Cerebellar nuclear complex (tissue), 1 donor: ENCODE measurements around the gene MYO3B.
"Not testable (repeated sequence)": the region's sequence is repeated elsewhere in the genome, so short reads cannot be mapped to it uniquely, and the experiment has no call there.

Experiments used
- DNase-seq, 2 experiments: peaks; one replicate each; lab custom pipeline; 2025; lab: John Stamatoyannopoulos, UW

MYO3B gene

DNA sequence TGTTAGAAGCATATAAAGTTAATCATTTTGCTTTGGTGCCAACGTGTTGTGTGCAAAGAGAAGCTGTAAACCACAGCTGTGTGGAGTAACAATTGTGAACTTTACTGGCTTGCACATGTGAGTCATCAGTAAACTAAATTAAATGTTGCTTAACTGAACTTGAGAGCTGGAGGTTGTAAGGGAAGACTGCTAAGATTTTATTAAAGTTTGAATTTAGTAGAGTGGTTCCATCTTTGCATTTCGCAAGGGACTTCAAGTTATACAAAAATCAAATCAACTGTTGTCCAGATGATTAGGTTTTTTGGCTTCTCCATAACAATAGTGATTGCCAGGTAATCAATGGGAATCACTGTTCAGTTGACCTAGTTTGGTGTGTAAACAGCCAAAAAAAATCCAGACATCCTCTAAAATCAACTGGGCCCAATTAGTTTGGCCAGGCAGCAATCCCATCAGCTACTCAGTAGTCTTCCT, 247.4 kb downstream of the MYO3B start:
- DNase-seq, result no peak

DNA sequence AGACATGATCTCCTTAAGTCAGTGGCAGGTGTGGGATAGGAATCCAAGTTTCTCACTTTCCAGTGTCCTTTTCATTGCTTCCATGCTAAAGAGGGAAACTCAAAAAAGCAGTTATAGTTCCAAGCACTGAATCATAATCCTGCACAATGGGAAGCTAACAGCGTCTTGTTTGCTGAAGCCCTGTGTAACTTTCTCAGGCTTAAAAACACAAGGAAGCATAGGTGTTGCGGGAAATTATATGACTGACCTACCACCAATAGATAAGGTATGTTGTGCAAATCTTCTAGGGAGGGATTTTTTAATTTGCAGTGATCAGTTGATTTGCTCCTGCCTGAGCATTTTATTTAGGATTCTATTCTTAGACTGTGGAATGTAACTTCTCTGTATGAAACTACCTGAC, 250.9 kb downstream of the MYO3B start:
- no peak for DNase-seq

DNA sequence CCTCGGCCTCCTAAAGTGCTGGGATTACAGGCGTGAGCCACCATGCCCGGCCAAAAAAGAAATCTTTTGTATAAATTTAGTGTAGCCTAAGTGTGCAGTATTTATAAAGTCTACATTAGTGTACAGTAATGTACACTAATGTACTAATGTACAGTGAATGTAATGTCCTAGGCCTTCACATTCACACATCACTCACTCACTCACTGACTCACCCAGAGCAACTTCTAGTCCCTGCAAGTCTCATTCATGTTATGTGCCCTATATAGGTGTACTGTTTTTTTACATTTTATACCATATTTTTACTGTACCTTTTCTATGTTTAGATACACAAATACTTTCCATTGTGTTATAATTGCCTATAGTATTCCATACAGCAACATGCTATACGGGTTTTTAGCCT, 254.9 kb downstream of the MYO3B start:
- DNase-seq, result no peak

DNA sequence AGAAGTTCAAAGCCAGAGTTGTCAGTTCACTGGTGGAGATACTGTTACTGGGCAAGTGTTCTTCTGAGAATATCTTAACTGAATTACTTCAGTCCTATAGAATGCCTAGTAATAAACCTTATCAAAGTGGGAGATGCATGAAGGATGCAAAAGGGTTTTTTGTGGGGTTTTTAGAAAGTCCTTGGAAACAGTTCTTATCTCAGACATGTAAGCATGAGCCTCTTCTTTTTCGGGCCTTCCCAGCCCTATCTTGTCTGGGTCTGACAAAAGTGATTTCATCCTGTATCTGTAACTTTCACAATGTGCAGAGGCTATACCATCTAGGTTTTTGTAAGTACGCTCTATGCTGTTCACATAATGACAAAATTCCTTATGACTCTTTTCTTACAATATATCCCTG, 255.5 kb downstream of the MYO3B start:
- DNase-seq, result no peak

DNA sequence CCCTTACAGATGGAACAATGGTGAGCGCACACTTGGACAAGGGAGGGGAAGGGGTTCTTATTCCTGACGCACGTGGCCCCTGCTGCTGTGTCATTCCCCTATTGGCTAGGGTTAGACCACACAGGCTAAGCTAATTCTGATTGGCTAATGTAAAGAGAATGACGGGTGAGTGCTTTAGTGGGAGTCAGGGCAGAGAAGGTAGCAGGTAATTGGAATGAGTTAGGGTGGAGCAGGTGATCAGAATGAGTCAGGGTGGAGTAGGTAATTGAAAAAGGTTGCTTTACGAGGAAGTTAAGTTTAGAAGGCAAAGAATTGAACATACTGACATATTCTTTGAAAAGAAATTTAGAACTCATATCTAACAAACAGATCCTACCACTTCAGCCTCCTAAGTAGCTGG, 256.4 kb downstream of the MYO3B start:
- not testable (repeated sequence) for DNase-seq

DNA sequence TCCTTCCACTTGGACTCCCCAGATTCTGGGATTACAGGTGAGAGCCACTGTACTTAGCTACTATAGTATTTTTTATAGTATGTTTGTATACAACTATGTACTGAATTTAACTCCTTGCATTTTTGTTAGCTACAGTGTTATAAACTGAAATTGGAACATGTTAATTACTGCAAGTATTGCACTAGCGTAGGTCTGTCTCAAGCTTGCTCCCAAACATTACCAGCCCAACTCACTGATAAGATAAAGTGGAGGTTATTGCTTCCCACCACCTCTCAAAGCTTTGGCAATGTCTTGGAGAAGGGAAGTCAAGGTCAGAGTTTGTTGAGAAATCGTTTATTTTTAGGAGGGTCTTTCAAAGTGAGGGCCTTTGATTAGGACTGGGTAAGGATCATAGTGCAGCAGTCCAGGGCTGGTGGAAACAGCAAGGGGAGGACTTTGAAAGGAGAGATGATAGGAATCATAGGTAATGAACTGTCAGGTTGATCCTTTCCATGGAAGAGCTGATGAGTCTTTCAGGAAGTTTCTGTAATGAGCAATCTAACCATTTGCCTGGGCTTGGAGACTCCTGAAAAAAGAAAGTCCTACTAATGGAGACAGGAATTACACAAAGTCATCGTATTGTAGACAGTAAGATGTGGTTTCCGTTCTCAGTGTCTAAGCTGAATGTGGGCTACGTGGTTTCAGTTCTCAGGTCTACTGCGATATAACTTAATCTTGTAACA, 257.1 kb downstream of the MYO3B start:
- DNase-seq, result no peak

DNA sequence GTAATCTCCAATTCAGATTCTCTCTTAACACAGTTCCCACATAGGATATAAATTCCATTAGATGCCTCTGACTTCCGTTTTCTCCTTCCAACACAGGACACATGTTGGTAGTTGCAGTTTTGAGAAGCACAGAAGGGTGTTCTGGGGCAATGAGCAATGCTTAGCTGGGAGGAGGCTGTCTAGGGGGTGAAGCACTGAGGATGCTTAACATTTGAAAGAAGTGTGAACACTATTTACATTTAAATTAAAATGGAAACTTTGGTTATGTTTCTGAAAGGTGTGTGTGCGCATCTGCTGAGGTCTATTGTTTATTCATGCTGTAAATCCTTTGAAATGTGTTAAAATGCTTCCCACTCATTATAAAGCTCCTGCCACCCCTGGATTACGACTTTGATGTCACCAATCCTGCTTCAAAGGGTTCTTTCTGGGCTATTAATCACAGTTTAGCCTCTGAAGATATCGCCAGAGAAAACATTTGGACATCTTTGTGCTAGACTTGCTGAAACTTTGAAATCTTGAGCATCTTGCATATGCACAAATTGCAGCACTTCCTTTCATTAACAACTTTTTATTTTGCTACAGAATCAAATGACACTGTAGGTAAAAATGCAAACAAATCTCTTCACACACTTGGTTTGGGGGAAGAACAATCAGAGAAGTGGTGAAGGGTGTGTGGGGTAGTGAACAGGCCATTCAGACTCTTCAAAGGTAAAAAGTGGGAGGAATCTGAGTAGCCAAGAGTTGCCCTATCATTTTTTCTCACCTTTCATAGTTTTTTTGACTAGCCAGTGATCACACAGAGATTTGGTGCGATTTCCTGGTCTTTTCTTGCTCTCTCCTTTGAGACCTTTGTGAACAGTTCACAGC, 258.4 kb downstream of the MYO3B start:
- DNase-seq, result no peak

DNA sequence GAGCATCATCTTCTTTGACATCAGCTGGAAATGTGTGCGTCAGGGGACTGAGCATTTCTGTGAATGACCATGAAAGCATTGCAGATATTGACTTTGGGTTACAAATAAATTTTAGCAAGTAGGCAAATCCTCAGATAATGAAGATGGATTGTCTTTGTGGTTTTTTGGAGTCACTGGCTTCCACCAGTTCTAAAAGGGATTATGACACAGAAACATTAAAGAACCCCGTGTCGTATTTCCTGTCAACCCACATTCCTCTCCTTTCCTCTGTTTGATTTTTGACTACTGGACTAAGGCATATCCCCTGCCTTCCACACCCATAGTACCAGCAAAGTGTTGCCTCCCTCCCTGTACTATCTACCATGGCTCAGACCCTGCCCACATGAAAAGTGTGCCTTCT, 268.1 kb downstream of the MYO3B start:
- DNase-seq, result no peak

DNA sequence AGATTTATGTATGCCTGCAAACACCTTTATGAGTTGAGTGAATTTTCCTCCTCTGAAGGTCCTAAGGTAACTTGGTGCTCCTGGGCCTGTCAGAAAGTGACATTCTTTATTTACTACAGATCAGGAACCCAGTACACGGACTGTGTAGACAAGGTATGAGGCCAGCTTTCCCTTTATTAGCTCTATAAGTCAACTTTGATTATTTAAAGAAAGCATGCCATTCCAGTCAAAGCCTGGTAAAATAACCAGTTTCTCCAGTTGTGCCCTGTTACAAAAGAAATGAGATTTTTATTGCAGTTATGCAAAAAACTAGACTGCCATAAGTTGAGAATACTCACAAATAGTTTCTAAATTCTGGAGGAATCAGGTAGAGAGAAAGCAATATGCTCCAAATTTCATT, 271.1 kb downstream of the MYO3B start:
- DNase-seq, result no peak

DNA sequence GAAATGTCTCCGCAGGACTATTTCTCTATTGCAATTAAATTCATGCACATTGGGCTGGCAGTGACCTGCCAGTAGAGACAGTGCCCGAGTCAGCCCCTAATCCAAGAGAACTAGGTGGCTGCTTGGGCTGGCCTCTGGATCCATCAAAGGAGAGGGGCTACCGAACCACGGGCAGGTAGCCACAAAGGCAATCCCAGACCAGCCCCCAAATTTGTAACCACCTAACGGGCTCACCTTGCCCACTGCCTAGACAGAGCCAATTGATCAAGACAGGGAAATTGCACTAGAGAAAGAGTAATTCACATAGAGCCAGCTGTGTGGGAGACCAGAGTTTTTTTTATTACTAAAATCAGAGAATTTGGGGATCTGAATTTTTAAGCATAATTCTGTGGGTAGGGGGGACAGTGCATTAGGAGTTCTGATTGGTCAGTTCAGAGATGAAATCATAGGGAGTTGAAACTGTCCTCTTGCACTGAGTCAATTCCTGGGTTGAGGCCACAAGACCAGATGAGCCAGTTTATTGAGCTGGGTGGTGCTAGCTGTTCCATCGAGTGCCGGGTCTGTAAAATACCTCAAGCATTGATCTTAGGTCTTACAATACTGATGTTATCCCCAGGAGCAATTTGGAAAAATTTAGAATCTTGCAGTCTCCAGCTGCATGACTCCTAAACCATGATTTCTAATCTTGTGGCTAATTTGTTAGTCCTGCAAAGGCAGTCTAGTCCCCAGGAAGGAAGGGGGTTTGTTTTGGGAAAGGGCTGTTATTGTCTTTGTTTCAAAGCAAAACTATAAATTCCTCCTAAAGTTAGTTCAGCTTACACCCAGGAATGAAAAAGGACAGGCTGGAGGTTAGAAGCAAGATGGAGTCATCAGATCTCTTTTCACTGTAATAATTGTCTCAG, 276.8 kb downstream of the MYO3B start:
- no peak for DNase-seq

DNA sequence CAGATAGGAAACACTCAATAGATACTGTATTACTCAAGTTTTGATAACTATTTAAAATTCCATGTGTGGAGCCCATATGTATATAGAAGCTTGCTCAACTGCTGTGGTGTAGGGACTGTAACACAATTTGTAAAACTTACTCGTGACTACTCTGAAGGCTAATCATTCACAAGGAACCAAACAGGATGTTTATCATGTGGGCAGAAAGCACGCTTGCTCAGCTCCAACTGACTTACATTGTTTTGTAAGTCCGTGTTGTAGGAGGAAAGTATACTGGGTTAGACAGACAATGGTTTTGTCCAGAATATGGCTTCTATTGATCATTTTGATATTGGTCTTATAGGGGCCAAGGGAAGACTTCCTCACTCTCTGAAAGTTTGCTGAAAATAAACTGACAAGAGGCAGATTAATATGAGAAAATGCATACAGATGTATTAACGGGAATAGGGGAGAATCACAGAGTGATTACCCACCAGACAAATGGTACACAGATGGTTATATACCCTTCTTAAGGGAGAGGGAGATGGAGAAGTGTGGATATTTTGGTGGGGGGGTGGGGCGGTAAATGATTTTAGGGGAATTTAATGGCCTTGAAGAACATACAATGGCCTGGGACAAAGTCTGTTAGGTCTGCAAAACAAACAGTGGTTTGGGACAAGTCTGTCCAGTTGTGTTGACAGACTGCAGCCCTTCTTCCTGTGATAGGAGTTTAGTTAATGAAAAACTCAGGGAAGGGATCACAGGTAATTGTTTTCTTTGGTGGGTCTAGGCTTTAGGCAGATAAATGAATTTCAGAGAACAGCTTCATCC, 277.9 kb downstream of the MYO3B start:
- no peak for DNase-seq

DNA sequence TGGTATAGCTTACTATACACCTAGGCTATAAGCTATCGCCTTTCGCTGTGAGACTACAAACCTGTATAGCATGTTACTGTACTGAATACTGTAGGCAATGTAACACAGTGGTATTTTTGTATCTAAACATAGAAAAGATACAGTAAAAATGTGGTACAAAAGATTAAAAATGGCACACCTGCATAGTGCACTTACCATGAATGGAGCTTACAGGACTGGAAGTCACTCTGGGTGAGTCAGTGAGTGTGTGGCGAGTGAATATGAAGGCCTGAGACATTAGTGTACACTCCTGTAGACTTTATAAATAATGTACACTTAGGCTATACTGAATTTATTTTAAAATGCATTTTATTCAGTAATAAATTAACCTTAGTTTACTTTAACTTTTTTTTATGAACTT, 279.0 kb downstream of the MYO3B start:
- DNase-seq, result no peak

DNA sequence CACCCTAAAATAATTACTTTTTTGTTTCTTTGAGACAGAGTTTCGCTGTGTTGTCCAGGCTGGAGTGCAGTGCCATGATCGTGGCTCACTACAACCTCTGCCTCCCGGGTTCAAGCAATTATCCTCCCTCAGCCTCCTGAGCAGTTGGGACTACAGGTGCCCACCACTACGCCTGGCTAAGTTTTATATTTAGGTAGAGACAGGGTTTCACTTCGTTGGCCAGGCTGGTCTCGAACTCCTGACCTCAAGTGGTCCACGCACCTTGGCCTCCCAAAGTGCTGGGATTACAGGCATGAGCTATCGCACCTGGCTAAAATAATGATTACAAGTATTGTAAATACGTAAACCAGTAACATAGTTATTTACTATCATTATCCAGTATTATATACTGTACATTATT, 279.8 kb downstream of the MYO3B start:
- DNase-seq, result no peak

DNA sequence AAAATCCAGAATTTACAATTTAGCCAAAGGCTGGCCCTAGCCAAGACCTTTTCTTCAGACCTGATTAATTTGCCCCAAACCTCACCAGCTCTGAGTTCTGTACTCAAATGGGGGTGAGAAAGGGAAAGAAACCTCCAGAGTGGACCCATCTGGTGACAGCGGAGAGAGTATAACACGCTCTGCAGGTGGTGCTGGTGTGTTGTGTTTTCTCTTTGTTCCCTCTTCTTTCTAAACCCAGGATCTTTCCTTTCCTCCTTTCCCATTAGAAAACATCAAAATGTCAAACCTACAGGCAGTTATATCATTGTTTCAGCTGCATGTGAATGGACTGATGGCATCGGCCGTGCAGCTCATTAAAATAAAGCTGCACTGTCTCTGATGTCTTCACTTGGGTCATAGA, 283.9 kb downstream of the MYO3B start:
- no peak for DNase-seq

DNA sequence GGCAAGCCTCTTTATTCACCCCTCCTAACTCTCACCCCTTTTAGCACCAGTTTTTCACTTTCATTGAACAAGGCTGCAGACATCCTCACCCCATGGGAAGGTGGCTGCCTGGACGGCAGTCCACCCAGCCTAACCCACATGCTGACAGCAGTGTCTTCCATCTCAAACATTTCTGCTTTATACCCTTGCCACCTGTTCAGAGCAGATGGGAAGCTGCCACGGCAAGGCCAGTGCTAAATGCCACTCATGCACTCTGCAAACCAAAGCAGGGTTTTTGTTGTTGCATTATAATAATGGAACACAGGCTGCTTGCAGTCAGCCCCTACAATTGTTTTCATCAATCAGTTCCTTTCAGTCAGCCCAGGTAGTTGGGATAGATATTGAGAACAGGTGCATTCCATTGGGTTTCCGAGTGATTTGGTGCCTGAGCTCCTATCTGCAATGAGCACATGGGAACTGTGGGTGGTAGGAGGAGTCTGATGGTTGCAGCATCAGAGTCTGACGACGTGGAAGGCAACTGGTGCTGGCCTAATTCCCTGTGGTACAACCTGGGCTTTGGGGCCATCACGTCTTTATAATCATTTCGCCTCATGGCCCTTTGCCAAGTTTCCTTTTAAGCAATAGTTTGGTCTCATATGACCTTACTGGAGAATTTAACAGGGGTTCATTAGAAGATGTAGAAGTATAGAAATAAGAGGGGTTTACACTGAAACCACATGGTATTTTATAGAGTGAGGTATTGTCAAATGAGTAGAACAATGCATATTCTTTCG, 284.7 kb downstream of the MYO3B start:
- no peak for DNase-seq

DNA sequence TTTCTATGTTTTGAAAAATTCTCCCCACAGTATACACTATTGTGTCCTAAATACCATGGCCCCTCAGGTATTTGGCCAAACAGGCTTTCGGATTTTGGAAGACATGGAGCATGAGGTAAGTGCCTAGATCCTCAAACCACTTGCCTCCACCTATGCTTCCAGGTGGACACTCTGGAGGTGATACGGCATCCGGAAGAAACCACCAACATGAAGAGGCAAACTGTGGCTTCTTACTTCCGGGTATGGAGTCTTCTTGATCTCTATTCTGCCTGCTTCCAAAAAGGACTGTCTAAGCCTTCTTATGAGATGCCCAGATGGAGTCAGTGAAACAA, 285.2 kb downstream of the MYO3B start:
- DNase-seq, result no peak

DNA sequence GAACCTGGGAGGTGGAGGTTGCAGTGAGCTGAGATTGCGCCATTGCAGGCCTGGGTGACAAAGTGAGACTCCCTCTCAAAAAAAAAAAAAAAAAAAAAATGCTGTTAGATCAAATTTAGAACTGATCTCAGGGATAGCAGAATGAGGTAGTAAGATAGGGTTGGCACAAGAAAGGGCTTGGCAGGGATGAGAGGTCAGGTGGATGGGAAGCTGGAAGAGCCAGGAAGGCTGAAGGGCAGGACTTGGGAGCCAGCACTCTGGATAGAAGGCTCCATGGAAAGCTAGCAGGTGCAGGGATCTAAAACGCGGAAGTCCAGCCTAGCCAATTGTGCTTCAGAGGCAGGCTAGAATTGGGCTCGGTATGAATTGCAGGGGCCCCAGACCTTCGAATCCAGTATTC, 286.3 kb downstream of the MYO3B start:
- DNase-seq, result no peak

DNA sequence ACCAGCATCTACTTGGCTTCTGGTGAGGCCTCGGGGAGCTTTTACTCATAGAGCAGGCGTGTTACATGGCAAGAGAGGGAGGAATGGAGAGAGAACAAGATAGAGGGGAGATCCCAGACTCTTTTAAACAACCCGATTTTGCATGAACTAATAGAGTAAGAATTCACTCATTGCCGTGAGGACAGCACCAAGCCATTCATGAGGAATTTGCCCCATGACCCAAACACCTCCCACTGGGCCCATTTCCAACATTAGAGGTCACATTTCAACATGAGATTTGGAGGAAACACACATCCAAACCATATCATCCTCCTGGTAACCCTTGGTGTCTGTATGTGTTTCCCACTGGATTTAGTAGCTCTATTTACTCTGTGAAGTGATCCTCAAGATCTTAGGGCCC, 287.3 kb downstream of the MYO3B start:
- no peak for DNase-seq

DNA sequence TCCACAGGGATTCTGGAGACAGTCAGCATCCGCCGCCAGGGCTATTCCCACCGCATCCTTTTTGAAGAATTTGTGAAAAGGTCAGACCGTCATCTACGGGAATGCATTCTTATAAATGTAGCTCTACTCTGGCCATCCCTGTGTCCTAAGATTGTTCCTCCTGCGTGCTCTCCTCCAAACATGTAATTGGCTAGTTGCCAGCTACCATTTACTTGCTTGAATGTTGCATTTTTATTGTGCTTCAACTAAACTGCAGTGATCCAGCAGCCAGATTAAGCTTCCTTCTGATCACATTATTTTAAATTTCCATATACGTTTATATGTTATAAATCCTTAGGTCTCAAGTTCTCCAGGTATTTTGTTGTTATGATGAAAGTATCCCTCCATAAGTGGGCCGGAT, 288.7 kb downstream of the MYO3B start:
- no peak for DNase-seq

DNA sequence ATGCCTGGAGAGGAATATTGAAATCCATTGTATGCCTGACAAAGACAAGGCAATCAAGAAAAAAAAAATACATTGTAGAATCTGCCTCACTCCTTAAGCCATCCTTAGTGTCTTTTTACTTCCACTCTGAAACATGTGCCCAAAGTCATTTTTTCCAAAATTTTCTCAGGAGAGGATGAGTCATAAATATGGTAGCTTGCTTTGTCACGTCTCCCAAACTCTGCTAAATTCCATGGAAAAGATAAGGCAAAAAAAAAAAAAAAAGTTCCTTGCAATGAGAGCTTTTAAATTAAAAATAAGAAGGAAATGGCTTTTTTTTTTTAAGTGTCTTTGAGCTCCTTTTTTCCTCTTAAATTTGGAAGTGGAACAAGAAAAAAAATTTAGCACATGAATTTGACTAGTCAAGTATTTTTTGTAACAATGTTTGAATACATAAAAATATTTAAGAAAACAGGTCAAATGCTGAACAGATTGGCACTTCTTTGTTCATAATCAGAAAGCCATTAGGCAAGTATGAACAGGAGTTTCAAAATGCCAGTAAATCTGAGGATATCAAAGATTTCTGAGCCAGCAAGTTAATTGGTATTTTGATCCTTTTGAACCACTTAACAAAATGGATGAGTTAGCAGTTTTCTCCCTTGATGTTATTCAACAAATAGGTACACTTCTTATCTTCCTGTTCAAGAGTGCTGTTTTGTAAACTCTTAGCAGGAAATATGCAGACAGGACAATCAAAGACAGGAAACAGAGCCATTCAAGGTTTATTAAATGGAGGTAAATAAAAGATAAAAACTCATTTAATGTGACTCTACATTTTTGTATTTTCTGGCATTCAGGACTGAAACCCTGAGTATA, 289.8 kb downstream of the MYO3B start:
- no peak for DNase-seq
